ENCODE measurements around the gene CLIC6. TPM values are rescaled to one million over a fixed set of nuclear protein-coding genes. Genes with fewer than 3 reads are reported as not detected.

The CLIC6 gene
- total and polyA plus RNA-seq, 2 of the 8 experiments (the other 6 are each of a cell fraction or from before 2014, with no cell fraction given), result 0.42 to 1.3 TPM

DNA sequence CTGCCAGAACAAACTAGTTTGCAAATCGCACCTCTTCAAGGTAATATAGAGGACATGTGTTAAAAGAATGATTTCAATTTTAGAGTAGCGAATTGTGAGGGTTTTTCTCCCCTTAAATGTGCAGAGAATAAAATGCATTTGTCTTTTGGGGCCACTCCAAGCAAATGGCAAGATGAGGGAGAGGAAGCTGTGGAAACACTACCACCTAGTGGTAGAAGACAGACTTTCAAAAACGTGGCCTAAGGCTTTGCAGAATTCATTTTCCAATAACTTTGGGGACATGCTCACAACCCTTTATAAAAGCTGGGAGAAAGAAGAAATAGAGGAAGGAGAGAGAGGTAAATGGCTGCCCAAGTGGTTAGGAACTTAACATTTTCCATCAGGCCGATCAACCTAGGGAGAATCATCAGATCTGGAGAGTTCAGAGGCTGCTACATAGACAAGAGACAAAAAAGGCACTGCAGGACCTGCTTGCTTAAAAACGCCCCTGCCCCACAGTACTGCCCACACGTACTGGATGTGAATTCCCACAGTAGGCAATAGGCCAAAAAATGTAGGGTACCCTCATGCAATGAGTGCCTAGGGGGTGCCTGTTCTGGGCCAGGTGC lies 38.2 kb upstream of the CLIC6 start:
- no peak overlapping the region for H2BK12ac ChIP-seq (ENCODE audit: low read depth, low read length)
- H4K20me1 ChIP-seq (replicated peaks in 1 of 2; ENCODE audit: control insufficient read depth in 1 of 2, insufficient read depth in 2 of 2, low read length in 2 of 2), result no peaks in the 10 kb centered on the region
- 28% methylated on average over 6 of the region's 6 CpGs; no CpG with 5 or more reads in 1 of the 2 experiments for WGBS, 2 experiments (ENCODE audit: extremely low coverage in 1 of 2, insufficient coverage in 1 of 2, insufficient read length in 1 of 2, insufficient replicate concordance in 2 of 2, low coverage in 1 of 2, low lambda C conversion rate in 2 of 2, missing lambda C conversion rate in 1 of 2)
- TF ChIP-seq RAD21 (IDR thresholded peaks at IDR 0.05 in 1 of 2, conservative IDR thresholded peaks at IDR 0.05 in 1 of 2; ENCODE audit: low read depth in 2 of 2, low read length in 2 of 2) (peak; percentile 95), CTCF (IDR thresholded peaks at IDR 0.05; ENCODE audit: control extremely low read depth in 1 of 3, insufficient read depth in 1 of 3, low read depth in 1 of 3, low read length in 3 of 3) (peak in 2 of 3 experiments; percentile 76 to 80; a peak in 3 of 4 replicates), KDM5A (IDR thresholded peaks at IDR 0.05; ENCODE audit: low read length) (no peak)
- no peak overlapping the region for H2BK120ac ChIP-seq (replicated peaks; ENCODE audit: low read depth, low read length)
- no peaks in the 10 kb centered on the region for H3K27me3 ChIP-seq (replicated peaks in 1 of 4; ENCODE audit: control insufficient read depth in 3 of 4, extremely low read depth in 1 of 4, insufficient read depth in 3 of 4, low read length in 3 of 4)
- H3K4me3 ChIP-seq (ENCODE audit: extremely low read depth in 1 of 4, insufficient read depth in 2 of 4, low read depth in 3 of 4, low read length in 4 of 4), result no peak overlapping the region
- DNase-seq (ENCODE audit: low read depth in 1 of 2, low spot score in 2 of 2), result no peak
- no peak overlapping the region for H3K4ac ChIP-seq (replicated peaks; ENCODE audit: insufficient read length, low read depth, low read length)
- no peak overlapping the region for H3K4me2 ChIP-seq (ENCODE audit: insufficient read depth in 1 of 2, low read depth in 2 of 2, low read length in 2 of 2)
- no peak overlapping the region for H2AK5ac ChIP-seq (ENCODE audit: low read depth, low read length)
- POLR2A ChIA-PET (ENCODE audit: partially characterized antibody), result no interaction called here
- H3K79me2 ChIP-seq (ENCODE audit: control insufficient read depth in 1 of 2, insufficient read depth in 2 of 2, low read length in 2 of 2), result no peaks in the 10 kb centered on the region
- no peak overlapping the region for H3K14ac ChIP-seq (ENCODE audit: insufficient read length)
- H3K4me1 ChIP-seq (replicated peaks in 1 of 4; ENCODE audit: control insufficient read depth in 3 of 4, insufficient read depth in 4 of 4, low read length in 3 of 4), result no peaks in the 10 kb centered on the region
- H3K9me3 ChIP-seq (ENCODE audit: insufficient read depth in 2 of 2, low read depth in 1 of 2, low read length in 1 of 2), result no peaks in the 10 kb centered on the region
- no peaks in the 10 kb centered on the region for H3K23me2 ChIP-seq (ENCODE audit: low read depth, low read length)
- CTCF ChIA-PET (ENCODE audit: partially characterized antibody), result interaction anchor here (0.7 to 10.1 kb wide), 26 partner anchors 8 to 1399 kb away, joined by 3 to 74 read pairs (median 6); partner anchors contain the start of gene RCAN1
- no peak overlapping the region for H2BK5ac ChIP-seq (ENCODE audit: low read depth, low read length)
- no peaks in the 10 kb centered on the region for H3K36me3 ChIP-seq (ENCODE audit: control insufficient read depth in 2 of 4, insufficient read depth in 4 of 4, low read length in 3 of 4)
- no peak overlapping the region for H3K27ac ChIP-seq (ENCODE audit: low read depth, low read length)
- FAIRE-seq, result peak; percentile 87
- no peak overlapping the region for H2BK15ac ChIP-seq (ENCODE audit: low read length)
- no peak overlapping the region for H3K56ac ChIP-seq (replicated peaks; ENCODE audit: insufficient read length, low read depth, low read length)
- H2AFZ ChIP-seq (ENCODE audit: low read length), result 0 out of 2 replicates have a peak overlapping the region, but pooled peaks have one; percentile 14
- no peak overlapping the region for H3K23ac ChIP-seq (ENCODE audit: insufficient read length)
- H4K5ac ChIP-seq (ENCODE audit: insufficient read length, low read depth, low read length), result no peak overlapping the region
- H3K9ac ChIP-seq (replicated peaks in 1 of 4; ENCODE audit: extremely low read depth in 1 of 4, low read depth in 3 of 4, low read length in 3 of 4), result no peak overlapping the region
- no peak overlapping the region for H4K91ac ChIP-seq (replicated peaks; ENCODE audit: insufficient read length, low read length)
- H2BK20ac ChIP-seq (ENCODE audit: low read length), result no peak overlapping the region
- H4K8ac ChIP-seq (ENCODE audit: extremely low read depth, insufficient read depth, low read length), result no peak overlapping the region
- H3K18ac ChIP-seq (ENCODE audit: extremely low read depth, low read length), result no peak overlapping the region
- H3K79me1 ChIP-seq (ENCODE audit: low read depth, low read length), result no peaks in the 10 kb centered on the region
